Ovary (tissue), 3 donors: ENCODE results near the gene LPCAT3.

Experiments used
- EP300 ChIP-seq: sonication (generic); formaldehyde crosslinking; IDR thresholded peaks from one replicate; pipeline ENCODE4 v1.6.1; 2017; ENCODE audit warnings: antibody characterized with exemption
- TF ChIP-seq, protein P1 (sequence below), 3 donors: fragments of 450-650 bp in 2 of 3; fragments of 200-600 bp in 1 of 3; IDR thresholded peaks; one replicate each; pipeline versions ENCODE4 v1.5.1 to v1.8.0; 2016 to 2022; ENCODE audit warnings: antibody characterized with exemption in 3 of 3, mild to moderate bottlenecking in 1 of 3
- donor health status: DM: no; HTN: no; CAD: no.

GRCh38 chr12:6982532-6982931 lies 35.7 kb downstream of the LPCAT3 start:
- TF ChIP-seq, protein P1, sequence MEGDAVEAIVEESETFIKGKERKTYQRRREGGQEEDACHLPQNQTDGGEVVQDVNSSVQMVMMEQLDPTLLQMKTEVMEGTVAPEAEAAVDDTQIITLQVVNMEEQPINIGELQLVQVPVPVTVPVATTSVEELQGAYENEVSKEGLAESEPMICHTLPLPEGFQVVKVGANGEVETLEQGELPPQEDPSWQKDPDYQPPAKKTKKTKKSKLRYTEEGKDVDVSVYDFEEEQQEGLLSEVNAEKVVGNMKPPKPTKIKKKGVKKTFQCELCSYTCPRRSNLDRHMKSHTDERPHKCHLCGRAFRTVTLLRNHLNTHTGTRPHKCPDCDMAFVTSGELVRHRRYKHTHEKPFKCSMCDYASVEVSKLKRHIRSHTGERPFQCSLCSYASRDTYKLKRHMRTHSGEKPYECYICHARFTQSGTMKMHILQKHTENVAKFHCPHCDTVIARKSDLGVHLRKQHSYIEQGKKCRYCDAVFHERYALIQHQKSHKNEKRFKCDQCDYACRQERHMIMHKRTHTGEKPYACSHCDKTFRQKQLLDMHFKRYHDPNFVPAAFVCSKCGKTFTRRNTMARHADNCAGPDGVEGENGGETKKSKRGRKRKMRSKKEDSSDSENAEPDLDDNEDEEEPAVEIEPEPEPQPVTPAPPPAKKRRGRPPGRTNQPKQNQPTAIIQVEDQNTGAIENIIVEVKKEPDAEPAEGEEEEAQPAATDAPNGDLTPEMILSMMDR (IDR thresholded peaks at IDR 0.05): no peak
- TF ChIP-seq EP300: no peak
